ENCODE measurements around the gene XPOT.

Gene XPOT

DNA sequence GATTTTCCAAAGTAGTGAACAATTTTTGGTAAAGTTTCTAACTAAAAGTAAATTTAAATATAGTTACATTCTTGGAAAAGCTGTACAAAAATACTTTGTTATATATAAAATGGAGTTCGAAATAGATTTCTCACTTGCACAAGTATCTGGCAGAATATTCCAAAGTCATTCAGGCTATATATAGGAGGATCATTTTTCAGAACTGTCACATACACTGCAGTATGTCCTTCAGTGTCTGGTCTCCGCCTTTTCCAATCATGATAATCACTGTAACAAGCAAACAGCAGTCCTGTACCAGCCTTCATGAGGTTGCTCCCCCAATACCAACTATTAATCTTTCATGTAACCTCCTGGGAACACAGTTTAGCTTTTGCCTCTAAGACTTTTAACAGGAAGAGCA lies 66.3 kb downstream of the XPOT start:
- no peak for DNase-seq

- DNase-seq = no peak
These were observed 69.0 kb downstream of the XPOT start for GRCh38 chr12:64473176-64473575.

DNA sequence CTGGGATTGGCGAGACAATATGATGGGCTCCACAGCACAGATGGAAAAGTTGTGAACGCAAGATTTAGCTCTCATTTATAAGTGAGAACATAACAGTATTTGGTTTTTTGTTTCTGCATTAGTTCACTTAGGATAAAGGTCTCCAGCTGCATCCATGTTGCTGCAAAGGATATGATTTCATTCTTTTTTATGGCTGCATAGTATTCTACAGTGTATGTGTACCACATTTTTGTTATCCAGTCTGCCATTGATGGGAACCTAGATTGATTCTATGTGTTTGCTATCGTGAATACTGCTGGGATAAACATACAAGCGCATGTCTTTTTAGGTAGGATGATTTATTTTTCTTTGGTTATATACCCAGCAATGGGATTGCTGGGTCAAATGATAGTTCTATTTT lies 71.3 kb downstream of the XPOT start:
- DNase-seq = no peak

DNA sequence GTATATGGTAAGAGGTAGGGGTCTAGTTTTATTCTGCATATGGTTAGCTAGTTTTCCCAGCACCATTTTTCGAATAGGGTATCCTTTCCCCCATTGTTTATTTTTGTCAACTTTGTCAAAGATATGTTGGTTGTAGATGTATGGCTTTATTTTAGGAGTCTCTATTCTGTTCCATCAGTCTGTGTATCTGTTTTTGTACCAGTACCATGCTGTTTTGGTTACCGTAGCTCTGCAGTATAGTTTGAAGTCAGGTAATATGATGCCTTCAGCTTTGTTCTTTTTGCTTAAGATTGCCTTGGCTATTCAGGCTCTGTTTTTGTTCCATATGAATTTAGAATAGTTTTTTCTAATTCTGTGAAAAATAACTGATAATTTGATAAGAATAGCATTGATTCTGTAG lies 72.7 kb downstream of the XPOT start:
- DNase-seq = no peak

DNA sequence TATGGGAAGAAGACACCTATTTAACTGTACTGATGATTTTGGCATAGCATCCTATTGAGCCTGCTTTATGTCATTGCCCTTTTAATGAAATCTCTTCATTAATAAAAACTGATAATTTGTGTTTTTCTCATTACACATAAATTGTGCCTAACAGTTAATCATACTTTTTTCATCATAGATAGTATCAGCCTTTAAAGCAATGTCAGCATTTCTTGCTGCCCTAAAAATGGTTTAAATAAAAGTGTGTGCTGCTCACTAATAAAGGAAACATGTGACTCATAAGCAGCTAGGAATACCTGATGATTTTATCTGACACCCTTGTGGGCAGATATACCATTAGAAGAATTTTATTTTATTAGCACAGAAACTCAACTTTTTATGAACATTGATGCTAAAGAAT lies 74.5 kb downstream of the XPOT start:
- no peak for DNase-seq

- no peak for DNase-seq
These were observed 76.0 kb downstream of the XPOT start for GRCh38 chr12:64480148-64480547.

GRCh38 chr12:64486657-64487056 lies 82.5 kb downstream of the XPOT start:
- no peak for DNase-seq

GRCh38 chr12:64491718-64492117 lies 87.5 kb downstream of the XPOT start:
- DNase-seq = no peak

GRCh38 chr12:64493513-64493912 lies 89.3 kb downstream of the XPOT start:
- no peak for DNase-seq

GRCh38 chr12:64494998-64495729 lies 91.0 kb downstream of the XPOT start:
- peak in 1 of 2 donors; percentile 12 for DNase-seq

DNA sequence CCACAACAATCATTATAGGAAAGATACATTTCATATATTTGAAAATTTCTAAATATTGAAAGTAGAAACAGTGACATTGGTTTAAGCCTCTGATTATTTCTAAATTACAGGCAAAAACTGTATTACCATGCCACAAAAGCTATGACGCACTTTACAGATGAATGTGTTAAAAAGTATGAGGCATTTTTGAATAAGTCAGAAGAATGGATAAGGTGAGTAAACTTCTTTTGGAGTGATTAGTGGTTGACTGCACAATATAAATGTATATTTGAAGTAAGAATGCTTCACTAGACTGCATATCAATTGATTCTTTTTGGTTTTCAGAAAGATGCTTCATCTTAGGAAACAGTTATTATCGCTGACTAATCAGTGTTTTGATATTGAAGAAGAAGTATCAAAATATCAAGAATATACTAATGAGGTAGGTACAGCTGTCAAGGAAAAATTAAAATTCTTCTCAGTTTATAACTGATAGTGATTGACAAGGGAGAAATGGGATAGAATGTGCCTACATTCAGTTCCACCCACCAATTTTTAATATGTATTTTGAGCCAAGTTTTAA lies 92.7 kb downstream of the XPOT start:
- DNase-seq = no peak

- DNase-seq = no peak
These were observed 93.3 kb downstream of the XPOT start for GRCh38 chr12:64497484-64497883.

DNA sequence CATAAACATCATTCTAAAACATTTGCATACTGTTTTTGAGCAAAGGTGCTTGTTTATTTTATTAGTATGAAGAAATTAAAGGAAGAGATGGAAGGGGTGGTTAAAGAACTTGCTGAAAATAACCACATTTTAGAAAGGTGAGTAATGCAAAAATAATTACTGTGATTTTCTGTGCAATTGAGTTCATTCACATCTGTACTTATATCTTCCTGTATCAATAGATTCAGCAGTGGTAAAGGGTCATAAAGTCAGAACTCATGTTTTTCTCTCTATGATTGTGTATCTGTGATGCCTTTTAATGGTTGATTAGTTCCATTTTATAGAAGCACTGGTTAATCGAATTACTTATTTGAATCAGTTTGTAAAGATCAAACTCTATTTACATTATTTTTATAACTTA lies 93.7 kb downstream of the XPOT start:
- DNase-seq = no peak

- no peak for DNase-seq
These were observed 96.2 kb downstream of the XPOT start for GRCh38 chr12:64500394-64500793.

All from CD4-positive, alpha-beta T cell treated with Interleukin-1 beta for 1 hour (primary cell).